NCI-H2107 (cell line): ENCODE measurements around the gene DLL4.
"Not testable (repeated sequence)": the region's sequence is repeated elsewhere in the genome, so short reads cannot be mapped to it uniquely, and the experiment has no call there.

Experiments used
- DNase-seq: peaks from one replicate; lab custom pipeline; 2025; lab: John Stamatoyannopoulos, UW

Gene DLL4

GRCh38 chr15:40958723-40959122 is 29.6 kb downstream of the DLL4 start:
- no peak for DNase-seq

DNA sequence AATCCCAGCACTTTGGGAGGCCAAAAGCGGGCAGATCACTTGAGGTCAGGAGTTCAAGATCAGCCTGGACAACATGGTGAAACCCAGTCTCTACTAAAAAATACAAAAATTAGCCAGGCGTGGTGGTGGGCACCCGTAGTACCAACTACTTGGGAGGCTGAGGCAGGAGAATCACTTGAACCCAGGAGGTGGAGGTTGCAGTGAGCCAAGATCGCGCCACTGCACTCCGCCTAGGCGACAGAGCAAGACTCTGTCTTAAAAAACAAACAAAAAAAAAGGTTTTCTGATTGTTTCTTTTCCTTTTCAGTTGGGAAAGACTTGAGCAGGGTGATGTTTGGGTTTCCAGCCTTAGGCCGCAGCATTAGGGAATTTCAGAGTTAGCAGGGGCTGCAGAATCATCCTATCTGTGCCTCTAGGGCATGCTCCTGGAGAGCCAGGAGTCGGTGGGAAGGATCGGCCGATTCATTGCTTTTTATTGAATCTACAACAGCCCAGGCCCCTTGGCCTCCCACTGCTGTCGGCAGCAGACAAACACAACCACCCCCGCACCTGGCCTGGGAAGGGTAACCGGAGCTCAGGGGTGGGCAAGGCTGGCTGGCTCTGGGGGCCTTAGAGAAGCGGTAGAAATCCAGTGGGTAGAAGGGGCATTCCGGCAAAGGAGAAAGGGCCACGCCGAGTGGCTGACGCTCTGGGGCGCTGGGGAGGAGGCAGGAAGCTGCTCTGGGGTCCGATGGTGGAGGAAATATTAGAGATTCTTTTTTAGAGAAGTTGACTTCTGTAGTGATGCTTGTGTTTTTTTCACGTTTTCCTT is 30.4 kb downstream of the DLL4 start:
- no peak for DNase-seq

DNA sequence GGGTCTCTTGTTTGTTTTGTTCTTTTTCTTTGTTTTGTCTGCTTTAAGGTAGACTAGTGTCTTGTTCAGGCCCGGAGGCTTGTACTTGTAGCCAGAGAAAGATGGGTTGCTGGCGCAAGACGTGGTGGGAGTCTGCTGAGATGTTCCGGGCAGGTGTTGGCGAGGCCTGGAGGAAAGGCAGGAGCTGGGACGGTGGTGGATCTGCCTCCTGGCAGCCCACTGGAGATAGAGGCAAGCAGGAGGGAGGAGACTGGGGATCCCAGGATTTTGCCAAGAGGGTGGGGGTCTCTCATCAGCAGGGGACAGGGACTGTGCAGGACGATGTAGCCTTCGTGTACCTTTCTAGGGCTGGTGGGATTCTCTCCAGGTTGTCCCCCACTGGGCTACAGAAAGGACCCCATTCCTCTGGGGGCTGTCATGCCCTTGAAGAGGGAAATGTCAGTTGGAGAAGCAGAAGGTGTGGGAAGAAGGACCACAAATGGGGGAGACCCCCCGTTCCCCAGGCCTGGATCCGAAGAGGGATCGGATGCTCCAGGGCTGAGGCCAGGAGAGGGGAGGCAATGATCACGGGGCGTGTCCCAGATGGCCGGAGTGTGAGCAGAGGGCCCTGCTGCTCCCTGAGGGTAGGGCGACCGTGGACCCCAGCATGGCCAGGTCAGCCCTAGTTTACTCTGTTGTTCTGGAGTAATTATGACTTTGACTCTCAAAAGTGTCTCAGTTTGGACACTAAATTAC is 31.2 kb downstream of the DLL4 start:
- DNase-seq, result no peak

GRCh38 chr15:40960925-40961324 is 31.8 kb downstream of the DLL4 start:
- DNase-seq, result no peak

DNA sequence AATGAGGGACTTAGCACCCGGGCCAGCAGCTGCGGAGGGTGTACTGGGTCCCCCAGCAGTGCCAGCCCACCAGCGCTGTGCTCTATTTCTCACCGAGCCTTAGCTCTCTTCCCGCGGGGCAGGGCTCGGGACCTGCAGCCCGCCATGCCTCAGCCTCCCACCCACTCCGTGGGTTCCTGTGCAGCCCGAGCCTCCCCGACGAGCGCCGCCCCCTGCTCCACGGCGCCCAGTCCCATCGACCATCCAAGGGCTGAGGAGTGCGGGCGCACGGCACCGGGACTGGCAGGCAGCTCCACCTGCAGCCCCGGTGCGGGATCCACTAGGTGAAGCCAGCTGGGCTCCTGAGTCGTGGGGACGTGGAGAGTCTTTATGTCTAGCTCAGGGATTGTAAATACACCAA is 32.6 kb downstream of the DLL4 start:
- not testable (repeated sequence) for DNase-seq

DNA sequence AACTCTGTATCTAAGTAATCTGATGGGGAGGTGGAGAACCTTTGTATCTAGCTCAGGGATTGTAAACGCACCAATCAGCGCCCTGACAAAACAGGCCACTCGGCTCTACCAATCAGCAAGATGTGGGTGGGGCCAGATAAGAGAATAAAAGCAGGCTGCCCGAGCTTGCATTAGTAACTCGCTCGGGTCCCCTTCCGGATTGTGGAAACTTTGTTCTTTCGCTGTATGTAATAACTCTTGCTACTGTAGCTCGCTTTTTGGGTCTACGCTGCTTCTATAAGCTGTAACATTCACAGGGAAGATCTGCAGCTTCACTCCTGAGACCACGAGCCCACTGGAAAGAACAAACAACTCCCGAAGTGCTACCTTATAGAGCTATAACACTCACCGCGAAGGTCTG is 33.2 kb downstream of the DLL4 start:
- not testable (repeated sequence) for DNase-seq

DNA sequence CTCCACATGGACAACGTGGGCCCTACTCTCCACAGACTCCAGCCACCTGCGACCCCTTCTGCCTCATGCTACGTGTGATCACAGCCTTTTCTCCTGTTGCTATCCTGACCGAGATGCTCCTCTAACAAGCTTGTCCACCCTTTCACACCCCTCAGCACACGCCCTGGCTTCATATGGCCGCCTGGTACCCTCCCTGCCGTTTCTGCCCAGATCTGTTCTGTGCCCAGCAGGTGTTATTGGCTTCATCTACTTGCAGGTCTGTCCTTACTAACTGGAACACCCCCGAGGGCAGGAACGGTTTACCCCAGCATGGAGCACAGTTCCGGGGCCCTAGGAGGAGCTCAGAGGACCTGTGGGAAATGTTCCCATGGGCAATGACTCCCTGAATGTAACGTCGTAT is 34.1 kb downstream of the DLL4 start:
- DNase-seq, result no peak

- no peak for DNase-seq
Observed at GRCh38 chr15:40964006-40964405, 34.9 kb downstream of the DLL4 start.

GRCh38 chr15:40964634-40965033 is 35.5 kb downstream of the DLL4 start:
- DNase-seq, result no peak

DNA sequence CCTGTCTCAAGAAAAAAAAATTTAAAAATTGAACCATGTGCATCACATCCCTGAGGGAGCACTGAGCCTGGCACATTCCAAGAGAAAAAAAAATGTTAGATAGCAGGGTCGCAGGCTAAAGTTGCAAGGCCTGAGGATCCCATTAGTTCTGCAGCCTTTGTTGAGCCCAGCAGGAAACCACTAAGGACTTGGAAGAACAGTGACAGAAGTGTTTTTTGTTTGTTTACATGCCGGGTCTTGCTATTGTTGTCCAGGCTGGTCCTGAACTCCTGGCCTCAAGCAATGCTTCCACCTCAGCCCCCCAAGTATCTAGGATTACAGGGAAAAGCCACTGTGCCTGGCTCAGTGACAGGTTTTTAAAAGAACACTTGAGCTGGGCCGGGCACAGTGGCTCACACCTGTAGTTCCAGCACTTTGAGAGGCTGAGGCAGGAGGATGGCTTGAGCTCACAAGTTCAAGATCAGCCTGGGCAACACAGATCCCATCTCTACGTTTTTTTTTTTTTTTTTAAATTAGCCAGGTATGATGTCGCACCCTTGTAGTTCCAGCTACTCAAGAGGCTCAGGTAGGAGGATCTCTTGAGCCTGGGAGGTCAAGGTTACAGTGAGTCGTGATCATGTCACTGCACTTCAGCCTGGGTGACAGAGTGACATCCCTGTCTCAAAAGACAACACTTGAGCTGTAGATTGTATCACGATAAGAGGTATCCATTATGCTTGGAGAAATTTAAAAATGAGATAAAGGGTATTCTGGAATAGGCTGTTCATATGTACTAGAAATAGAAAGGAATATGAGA is 39.3 kb downstream of the DLL4 start:
- no peak for DNase-seq

GRCh38 chr15:40969363-40969762 is 40.2 kb downstream of the DLL4 start:
- no peak for DNase-seq

GRCh38 chr15:40974879-40975278 is 45.7 kb downstream of the DLL4 start:
- DNase-seq, result no peak

- no peak for DNase-seq
Observed at GRCh38 chr15:40976819-40977218, 47.7 kb downstream of the DLL4 start.

- no peak for DNase-seq
Observed at GRCh38 chr15:40978141-40978540, 49.0 kb downstream of the DLL4 start.

GRCh38 chr15:40978562-40978961 is 49.4 kb downstream of the DLL4 start:
- no peak for DNase-seq

GRCh38 chr15:40981186-40981585 is 52.0 kb downstream of the DLL4 start:
- no peak for DNase-seq

- no peak for DNase-seq
Observed at GRCh38 chr15:40982855-40983254, 53.7 kb downstream of the DLL4 start.

DNA sequence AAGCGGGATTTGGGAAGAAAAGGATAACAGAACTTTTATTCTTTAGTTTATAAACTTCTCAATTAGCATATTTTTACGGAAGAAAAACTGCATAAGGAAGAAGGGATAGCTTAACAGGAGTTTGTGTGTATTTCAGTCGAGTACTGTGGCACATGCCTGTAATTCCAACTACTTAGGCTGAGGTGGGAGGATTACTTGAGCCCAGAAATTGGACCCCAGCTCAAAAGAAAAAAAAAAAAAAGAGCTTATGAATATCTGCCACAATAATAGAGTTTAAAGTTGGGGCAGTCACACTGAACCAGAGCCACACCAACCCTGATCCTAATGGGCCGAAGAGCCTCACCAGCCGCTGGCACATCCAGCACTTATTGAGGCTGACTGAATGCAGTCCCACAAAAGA is 55.3 kb downstream of the DLL4 start:
- no peak for DNase-seq

DNA sequence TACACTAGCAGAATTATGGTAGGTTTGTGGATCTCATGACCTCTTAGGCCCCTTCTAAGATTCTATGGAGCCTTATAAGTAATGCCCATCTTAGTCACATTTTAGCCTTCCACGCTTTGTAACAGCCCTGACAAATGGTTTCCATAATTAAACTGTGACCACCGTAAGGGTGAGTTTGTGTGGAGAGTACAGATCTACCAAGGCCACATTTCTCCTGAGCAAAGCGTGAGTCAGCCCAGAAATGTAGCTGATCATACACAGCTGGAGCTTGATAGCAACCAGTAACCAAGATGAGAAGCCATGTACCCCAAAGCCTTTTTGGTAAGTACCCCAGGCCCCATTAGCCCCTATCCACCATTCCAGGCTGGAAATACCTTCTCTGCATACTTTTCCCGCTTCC is 55.8 kb downstream of the DLL4 start:
- DNase-seq, result no peak

DNA sequence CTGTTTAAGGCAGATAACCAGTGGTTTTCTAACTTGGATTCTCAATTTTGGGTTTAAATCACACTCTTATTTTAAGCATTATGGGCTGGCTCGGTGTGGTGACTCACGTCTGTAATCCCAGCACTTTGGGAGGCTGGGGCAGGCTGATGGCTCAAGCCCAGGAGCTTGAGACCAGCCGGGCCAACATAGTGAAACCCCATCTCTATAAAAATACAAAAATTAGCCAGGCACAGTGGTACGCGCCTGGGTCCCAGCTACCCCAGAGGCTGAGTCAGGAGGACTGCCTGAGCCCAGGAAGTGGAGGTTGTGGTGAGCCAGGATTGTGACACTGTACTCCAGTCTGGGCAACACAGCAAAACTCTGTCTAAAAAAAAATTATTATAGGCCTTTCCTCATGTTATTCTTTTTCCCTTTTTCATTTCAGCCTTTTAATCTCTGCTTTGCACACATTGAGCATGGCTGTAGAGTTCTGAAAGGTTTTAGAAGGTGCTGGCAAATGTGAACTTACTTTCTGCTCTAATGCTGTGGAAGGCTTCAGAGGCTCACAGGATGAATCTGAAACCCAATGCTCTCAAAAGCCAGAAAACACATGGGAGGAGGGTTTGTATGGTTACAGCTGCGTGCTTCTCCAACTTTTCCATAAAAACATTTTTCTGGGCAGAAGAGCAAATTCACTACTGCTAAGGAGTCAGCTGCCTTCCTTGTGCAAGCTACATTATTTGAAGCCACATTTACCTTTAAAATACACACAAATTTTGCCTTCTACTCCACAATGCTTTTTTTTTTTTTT is 56.6 kb downstream of the DLL4 start:
- no peak for DNase-seq

DNA sequence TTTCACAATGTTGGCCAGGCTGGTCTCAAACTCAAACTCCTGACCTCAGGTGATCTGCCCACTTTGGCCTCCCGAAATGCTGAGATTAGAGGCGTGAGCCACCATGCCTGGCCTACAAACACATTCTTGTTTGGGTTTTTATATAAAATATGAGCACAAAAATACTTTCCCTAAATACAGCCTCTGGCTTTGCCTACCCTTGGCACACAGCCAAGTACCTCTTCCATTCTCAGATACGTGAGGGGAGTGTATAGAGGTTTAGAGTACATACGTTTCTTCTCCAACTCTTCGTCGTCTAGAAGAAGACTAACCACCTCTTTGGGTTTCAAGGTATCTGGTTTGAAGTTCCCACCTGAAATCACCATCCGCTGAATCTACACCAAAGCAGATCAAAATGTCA is 57.7 kb downstream of the DLL4 start:
- DNase-seq, result no peak

GRCh38 chr15:40988156-40988555 is 59.0 kb downstream of the DLL4 start:
- DNase-seq, result no peak
